CD14-positive monocyte (primary cell): ENCODE data around the gene PCDHA8. TPM values are rescaled to one million over a fixed set of nuclear protein-coding genes. Genes with fewer than 3 reads are reported as not detected.
"Not testable (repeated sequence)": the region's sequence is repeated elsewhere in the genome, so short reads cannot be mapped to it uniquely, and the experiment has no call there.

Source experiments
- DNase-seq, 3 donors: peaks; one replicate each; pipeline ENCODE4 v3.0.0-alpha.2; 2011 to 2022
- H2AFZ ChIP-seq: 2 replicates; pipeline ENCODE4 v1.6.0; 2012; ENCODE audit warnings: mild to moderate bottlenecking, low read depth, low read length, inconsistent platforms; ENCODE audit not compliant: insufficient read depth, poor library complexity, severe bottlenecking
- H3K27ac ChIP-seq, 2 donors: 1 replicate in 1 of 2; 2 replicates in 1 of 2; pipeline ENCODE4 v1.5.1; 2012 to 2013; ENCODE audit warnings: low read length in 2 of 2, control low read depth in 1 of 2, inconsistent platforms in 1 of 2, low read depth in 1 of 2, mild to moderate bottlenecking in 1 of 2
- H3K27me3 ChIP-seq, 2 donors: one replicate each; pipeline versions ENCODE4 v1.6.0 to v1.6.1; 2011 to 2013; ENCODE audit warnings: low read length in 2 of 2; ENCODE audit not compliant: control insufficient read depth in 2 of 2, insufficient read depth in 2 of 2
- H3K36me3 ChIP-seq, 2 donors: replicated peaks in 1 of 2; 1 replicate in 1 of 2; 2 replicates in 1 of 2; pipeline versions ENCODE4 v1.5.1 to v1.6.1; 2012 to 2013; ENCODE audit warnings: low read length in 2 of 2, control low read depth in 1 of 2, inconsistent platforms in 1 of 2, mild to moderate bottlenecking in 1 of 2; ENCODE audit not compliant: insufficient read depth in 2 of 2, control insufficient read depth in 1 of 2
- H3K4me1 ChIP-seq, 2 donors: 1 replicate in 1 of 2; 2 replicates in 1 of 2; pipeline versions ENCODE4 v1.5.1 to v1.6.1; 2012 to 2013; ENCODE audit warnings: low read length in 2 of 2, control low read depth in 1 of 2, inconsistent platforms in 1 of 2, mild to moderate bottlenecking in 1 of 2, moderate library complexity in 1 of 2; ENCODE audit not compliant: insufficient read depth in 2 of 2, control insufficient read depth in 1 of 2
- H3K4me2 ChIP-seq: replicated peaks from 2 replicates; pipeline ENCODE3; 2012; ENCODE audit warnings: low read length, moderate library complexity, mild to moderate bottlenecking; ENCODE audit not compliant: poor library complexity, severe bottlenecking; ENCODE audit errors: extremely low read depth
- H3K4me3 ChIP-seq, 3 experiments: fragments of 200-600 bp in 1 of 3; sonication (generic) in 1 of 3; replicated peaks in 1 of 3; 1 replicate in 2 of 3; 2 replicates in 1 of 3; pipeline ENCODE4 v1.5.1; 2011 to 2013; ENCODE audit warnings: low read length in 3 of 3, mild to moderate bottlenecking in 3 of 3, control low read depth in 2 of 3, low read depth in 2 of 3, inconsistent platforms in 1 of 3, moderate library complexity in 1 of 3
- H3K79me2 ChIP-seq: 2 replicates; pipeline ENCODE4 v1.6.0; 2012; ENCODE audit warnings: mild to moderate bottlenecking, control low read depth, inconsistent platforms, low read length, moderate library complexity; ENCODE audit not compliant: insufficient read depth
- H3K9ac ChIP-seq: 2 replicates; pipeline ENCODE4 v1.6.0; 2017; ENCODE audit warnings: low read length, mild to moderate bottlenecking; ENCODE audit not compliant: insufficient read depth, poor library complexity, severe bottlenecking
- H3K9me3 ChIP-seq, 2 donors: replicated peaks in 1 of 2; 1 replicate in 1 of 2; 2 replicates in 1 of 2; pipeline versions ENCODE4 v1.5.1 to v1.6.1; 2012 to 2013; ENCODE audit warnings: low read length in 2 of 2, control low read depth in 1 of 2; ENCODE audit not compliant: control insufficient read depth in 1 of 2, insufficient read depth in 1 of 2
- H4K20me1 ChIP-seq: 2 replicates; pipeline ENCODE4 v1.6.0; 2012; ENCODE audit warnings: mild to moderate bottlenecking, low read length, control low read depth, moderate library complexity; ENCODE audit not compliant: insufficient read depth
- H3K27ac Mint-ChIP-seq, 7 donors: one replicate each; pipeline ENCODE4 v1.8.0; 2020; ENCODE audit warnings: mild to moderate bottlenecking in 7 of 7, mixed read lengths in 7 of 7, moderate library complexity in 6 of 7, inconsistent platforms in 2 of 7
- H3K27me3 Mint-ChIP-seq, 3 donors: one replicate each; pipeline ENCODE4 v1.8.0; 2021 to 2022; ENCODE audit warnings: low read depth in 3 of 3, mild to moderate bottlenecking in 3 of 3, mixed read lengths in 3 of 3, moderate library complexity in 3 of 3, inconsistent platforms in 1 of 3
- H3K36me3 Mint-ChIP-seq, 2 donors: one replicate each; pipeline ENCODE4 v1.8.0; 2020; ENCODE audit warnings: mixed read lengths in 2 of 2, inconsistent platforms in 1 of 2, mild to moderate bottlenecking in 1 of 2
- H3K4me1 Mint-ChIP-seq: one replicate; pipeline ENCODE4 v1.8.0; 2020; ENCODE audit warnings: mild to moderate bottlenecking, mixed read lengths
- H3K4me3 Mint-ChIP-seq, 2 donors: one replicate each; pipeline ENCODE4 v1.8.0; 2020; ENCODE audit warnings: mild to moderate bottlenecking in 2 of 2, mixed read lengths in 2 of 2, moderate library complexity in 1 of 2
- H3K9me3 Mint-ChIP-seq, 7 donors: one replicate each; pipeline ENCODE4 v1.8.0; 2020 to 2022; ENCODE audit warnings: mixed read lengths in 7 of 7, mild to moderate bottlenecking in 6 of 7, moderate library complexity in 6 of 7, inconsistent platforms in 2 of 7
- CTCF ChIP-seq: fragments of 200-600 bp; IDR thresholded peaks from one replicate; pipeline ENCODE4 v1.8.0; 2022; ENCODE audit warnings: antibody characterized with exemption, mild to moderate bottlenecking
- WGBS: methylation state at CpG from one replicate; pipeline ENCODE4 v1.1.5; 2013; ENCODE audit warnings: missing lambda C conversion rate; ENCODE audit not compliant: insufficient coverage; 5-methylcytosine and 5-hydroxymethylcytosine counted together
- intact Hi-C, 2 donors: fragments of 100-400 bp; cut with micrococcal nuclease; formaldehyde crosslinking; loops; one replicate each; pipeline versions ENCODE4 v1.15.0 to v1.15.1; 2023
- polyA plus RNA-seq, 3 donors: library from polyadenylated mRNA; depleted of rRNA in 1 of 3; unstranded in 2 of 3; stranded (reverse) in 1 of 3; fragments of 300-500 nt in 2 of 3; fragments of >200 nt in 1 of 3; fragmentation: Illumina TruSeq in 2 of 3; gene quantifications; 1 replicate in 2 of 3; 2 replicates in 1 of 3; pipeline ENCODE4 v1.2.3, GENCODE V29; 2012 to 2021

The PCDHA8 gene
- polyA plus RNA-seq, 3 donors: not detected

GRCh38 chr5:140822281-140822629 is 18.7 kb upstream of the PCDHA8 start:
- no peaks in the 10 kb centered on the region for H4K20me1 ChIP-seq
- no peak for DNase-seq
- no peak overlapping the region for H2AFZ ChIP-seq
- H3K9me3 ChIP-seq: peaks cover 31 to 38% of the 10 kb centered on the region in 2 donors
- no peaks in the 10 kb centered on the region for H3K36me3 ChIP-seq
- H3K4me1 ChIP-seq: no peaks in the 10 kb centered on the region
- H3K27ac ChIP-seq: no peak overlapping the region
- H3K9ac ChIP-seq: no peak overlapping the region
- Mint-ChIP-seq H3K9me3 (peaks cover 22 to 41% (median 36%) of the 10 kb centered on the region in 7 donors), H3K4me3 (no peak overlapping the region), H3K27ac (no peak overlapping the region), H3K27me3 (peaks cover 9 to 15% (median 11%) of the 10 kb centered on the region in 3 donors), H3K36me3 (peaks cover 0 to 4% of the 10 kb centered on the region in 2 donors), H3K4me1 (no peaks in the 10 kb centered on the region)
- TF ChIP-seq CTCF: no peak
- intact Hi-C loops: loop anchor here in 1 of 2 donors (10.0 kb wide), 1 partner anchor 53 kb away; the partner anchor contains the start of gene PCDHA12
- H3K4me3 ChIP-seq: no peak overlapping the region
- WGBS: 23% methylated on average over 2 of the region's 6 CpGs
- no peak overlapping the region for H3K4me2 ChIP-seq
- H3K79me2 ChIP-seq: no peaks in the 10 kb centered on the region
- peaks cover 0 to 6% of the 10 kb centered on the region in 2 donors for H3K27me3 ChIP-seq

GRCh38 chr5:140822969-140823368 is 18.0 kb upstream of the PCDHA8 start:
- 55% methylated on average over 48 of the region's 48 CpGs for WGBS
- H3K27ac ChIP-seq, H3K79me2 ChIP-seq, H3K36me3 Mint-ChIP-seq, H3K4me3 ChIP-seq, H3K4me3 Mint-ChIP-seq, H3K9ac ChIP-seq, H3K27ac Mint-ChIP-seq, H3K36me3 ChIP-seq, H3K4me1 ChIP-seq, H2AFZ ChIP-seq, H3K4me1 Mint-ChIP-seq, DNase-seq, H4K20me1 ChIP-seq, H3K4me2 ChIP-seq: not testable (repeated sequence)
- H3K27me3 ChIP-seq: peaks cover 0 to 13% of the 10 kb centered on the region in 2 donors
- peaks cover 11 to 21% (median 15%) of the 10 kb centered on the region in 3 donors for H3K27me3 Mint-ChIP-seq
- intact Hi-C loops: loop anchor here in 1 of 2 donors (10.0 kb wide), 1 partner anchor 52 kb away; the partner anchor contains the start of gene PCDHA12
- H3K9me3 Mint-ChIP-seq: peaks cover 25 to 47% (median 41%) of the 10 kb centered on the region in 7 donors
- peaks cover 33 to 45% of the 10 kb centered on the region in 2 donors for H3K9me3 ChIP-seq
